ENCODE data around the gene PRCC.
A peak's percentile ranks its signal among the peaks of the same experiment; 100 is the strongest.

PRCC gene

DNA sequence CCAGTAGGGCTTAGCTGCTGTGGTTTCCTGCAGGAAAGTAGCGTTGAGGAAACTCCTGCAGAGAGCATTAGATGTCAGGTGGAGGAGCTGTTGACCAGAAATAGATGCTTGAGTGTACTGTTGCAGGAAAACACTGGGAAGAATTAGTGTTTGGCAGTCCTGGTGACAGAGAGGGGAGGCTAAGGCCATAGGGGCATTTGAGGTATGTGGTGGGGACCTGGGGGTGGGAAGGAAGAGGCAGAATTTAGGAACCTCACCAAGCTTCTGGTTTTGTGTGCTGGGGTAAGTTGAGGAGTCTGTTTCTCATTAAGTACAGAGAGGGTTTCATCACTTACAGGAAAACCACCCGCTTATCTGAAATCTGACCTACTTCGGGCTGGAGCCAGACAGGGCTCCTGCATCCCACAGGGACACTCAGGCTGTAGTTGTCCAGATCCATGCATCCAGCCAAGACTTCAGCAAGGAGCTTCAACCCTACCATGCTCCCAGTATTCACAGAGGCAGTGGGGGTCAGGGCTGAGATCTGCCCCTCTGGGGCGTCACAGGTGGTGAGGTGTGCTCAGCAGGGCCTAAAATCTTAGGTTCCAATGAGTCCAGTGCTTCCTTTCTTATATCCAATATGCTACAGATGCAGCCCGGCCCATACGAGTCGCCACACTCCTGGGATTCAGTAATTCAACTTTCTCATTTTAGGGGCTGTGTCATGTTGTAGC, 34.2 kb downstream of the PRCC start:
- no peak for DNase-seq

DNA sequence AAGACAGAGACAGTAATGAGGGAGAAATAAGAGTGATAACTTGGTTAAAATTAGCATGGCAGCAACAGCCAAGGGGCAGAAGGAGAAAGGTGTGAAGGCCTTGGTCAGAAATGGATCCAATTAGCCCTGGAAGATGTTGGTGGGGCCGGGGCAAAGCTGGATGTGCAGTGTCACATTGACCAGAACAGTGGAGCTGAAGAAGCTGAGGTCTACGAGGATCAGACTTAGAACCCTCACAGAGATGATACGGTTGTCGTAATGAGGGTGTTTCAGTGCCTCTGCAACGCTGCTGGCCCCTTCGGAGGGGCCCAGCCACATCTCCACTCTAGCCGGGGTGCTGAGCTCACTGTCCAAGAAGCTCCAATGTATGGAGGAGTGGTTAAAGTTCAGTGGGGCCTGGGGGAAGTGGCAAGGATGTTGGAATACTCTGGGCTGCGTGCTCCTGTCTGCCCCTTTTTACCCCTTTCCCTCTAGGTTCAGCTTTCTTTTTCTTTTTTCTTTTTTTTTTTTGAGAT, 35.1 kb downstream of the PRCC start:
- no peak for DNase-seq

DNA sequence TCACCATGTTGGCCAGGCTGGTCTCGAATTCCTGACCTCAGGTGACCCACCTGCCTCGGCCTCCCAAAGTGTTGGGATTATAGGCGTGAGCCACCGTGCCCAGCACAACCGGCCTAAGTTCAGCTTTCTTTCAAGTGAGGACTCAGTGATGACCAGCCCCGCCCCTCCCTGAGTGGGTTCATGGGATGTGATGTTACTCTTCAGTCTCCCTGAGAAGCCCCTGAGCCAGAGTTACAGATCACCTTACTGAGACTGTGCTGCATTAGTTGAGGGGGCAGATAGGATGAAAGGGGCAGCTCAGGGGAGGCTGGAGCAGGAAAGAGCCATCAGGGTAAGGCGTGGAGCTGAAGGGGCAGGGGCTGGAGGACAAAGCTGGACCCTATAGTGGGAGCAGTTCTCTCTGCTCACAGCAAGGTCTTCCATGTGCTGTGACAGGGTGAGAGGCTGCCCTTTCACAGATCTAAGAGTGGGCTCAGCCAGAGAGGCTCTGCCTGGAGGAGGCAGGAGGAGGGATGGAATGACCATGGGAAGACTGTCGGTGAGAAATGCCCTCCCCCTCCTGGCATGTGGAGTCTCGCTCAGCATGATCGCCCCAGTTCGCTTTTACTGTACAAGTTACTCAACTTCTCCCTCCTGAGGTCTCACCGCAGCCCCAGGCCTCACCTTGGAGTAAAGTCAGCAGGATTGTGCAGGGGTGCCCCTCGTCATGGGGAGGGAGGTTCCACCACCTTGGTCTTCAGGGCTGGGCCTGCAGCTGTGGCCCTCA, 35.9 kb downstream of the PRCC start:
- DNase-seq = no peak

DNA sequence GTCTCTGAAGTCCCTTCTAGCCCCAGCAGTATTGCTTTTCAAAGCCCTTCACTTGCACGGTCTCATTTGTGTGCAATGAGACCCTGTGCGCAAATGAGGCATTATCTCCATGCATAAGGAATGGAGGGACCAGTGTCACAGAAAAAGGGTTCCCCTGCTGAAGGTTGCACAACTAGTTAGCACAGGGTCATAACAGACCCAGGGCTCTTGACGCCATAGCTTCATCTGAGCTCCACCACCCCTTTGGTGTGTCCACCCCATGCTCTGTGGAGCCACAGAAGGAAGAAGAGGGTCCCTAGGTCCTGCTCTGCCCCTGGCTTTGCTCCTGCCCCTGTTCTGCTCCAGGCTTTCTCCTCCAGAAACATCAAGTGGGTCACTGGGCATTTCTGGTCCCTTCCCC, 36.7 kb downstream of the PRCC start:
- DNase-seq = no peak

DNA sequence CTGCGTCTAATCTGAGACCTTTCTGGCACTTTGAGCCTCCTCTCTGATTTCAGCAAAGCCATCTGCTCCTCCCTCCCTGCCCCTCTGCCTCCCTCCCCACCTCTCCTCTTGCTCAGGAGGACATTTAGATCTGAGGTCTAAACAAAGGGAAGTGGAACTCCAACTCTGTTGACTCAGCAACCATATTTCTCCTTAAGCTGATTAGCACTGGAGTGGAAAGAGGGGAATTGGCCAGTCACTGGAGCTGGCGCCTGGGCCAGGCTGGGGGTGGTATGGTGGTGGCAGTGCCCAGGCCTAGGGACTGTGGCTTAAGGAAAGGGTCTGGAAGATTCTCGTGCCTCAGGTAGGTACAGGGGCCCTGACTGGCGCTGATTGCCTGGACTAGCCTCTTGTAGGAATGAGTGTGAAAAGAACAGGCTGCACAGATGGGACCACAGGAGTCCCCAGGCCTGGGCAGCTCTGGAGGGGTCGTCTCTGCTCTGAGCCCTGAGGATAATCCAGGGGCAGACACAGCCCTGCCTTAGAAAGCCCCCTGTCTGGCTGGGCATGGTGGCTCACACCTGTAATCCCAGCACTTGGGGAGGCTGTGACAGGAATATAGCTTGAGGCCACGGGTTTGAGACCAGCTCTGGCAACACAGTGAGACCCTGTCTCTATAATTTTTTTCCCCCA, 37.4 kb downstream of the PRCC start:
- DNase-seq = no peak

DNA sequence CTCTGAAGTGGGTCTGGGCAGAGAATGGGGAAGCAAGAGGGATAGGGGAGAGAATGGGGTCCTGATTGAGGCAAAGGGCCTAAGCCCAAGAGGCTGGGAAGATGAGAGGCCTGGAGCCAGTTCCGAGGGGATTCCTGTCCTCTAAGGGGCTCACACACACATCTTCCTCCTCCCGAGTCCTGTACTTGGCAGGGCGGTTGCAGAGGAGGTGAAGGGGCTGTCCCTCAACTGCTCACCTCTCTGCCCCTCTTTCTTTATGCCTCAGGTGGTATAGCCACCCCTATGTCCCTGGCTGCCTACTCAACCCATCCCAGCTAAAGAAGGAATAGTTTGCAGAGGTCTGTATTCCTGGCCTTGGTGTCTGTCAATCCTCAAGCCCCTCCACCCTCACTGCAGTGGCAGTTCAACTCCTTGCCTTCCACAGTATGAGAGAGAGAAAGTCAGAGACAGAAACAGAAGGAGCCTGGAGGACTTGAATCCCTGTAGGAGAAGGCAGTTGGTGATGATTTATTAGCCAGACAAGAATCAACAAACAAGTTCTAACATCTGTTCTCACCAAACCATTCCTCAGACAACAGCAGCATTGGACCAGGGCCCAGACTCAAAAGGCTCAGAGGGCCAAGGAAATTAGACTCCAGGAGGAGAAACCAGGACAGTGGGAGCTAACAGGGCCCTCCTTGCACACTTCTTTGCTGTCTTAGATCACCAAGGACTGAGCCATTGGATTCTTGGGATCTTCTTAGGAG, 38.6 kb downstream of the PRCC start:
- no peak for DNase-seq

DNA sequence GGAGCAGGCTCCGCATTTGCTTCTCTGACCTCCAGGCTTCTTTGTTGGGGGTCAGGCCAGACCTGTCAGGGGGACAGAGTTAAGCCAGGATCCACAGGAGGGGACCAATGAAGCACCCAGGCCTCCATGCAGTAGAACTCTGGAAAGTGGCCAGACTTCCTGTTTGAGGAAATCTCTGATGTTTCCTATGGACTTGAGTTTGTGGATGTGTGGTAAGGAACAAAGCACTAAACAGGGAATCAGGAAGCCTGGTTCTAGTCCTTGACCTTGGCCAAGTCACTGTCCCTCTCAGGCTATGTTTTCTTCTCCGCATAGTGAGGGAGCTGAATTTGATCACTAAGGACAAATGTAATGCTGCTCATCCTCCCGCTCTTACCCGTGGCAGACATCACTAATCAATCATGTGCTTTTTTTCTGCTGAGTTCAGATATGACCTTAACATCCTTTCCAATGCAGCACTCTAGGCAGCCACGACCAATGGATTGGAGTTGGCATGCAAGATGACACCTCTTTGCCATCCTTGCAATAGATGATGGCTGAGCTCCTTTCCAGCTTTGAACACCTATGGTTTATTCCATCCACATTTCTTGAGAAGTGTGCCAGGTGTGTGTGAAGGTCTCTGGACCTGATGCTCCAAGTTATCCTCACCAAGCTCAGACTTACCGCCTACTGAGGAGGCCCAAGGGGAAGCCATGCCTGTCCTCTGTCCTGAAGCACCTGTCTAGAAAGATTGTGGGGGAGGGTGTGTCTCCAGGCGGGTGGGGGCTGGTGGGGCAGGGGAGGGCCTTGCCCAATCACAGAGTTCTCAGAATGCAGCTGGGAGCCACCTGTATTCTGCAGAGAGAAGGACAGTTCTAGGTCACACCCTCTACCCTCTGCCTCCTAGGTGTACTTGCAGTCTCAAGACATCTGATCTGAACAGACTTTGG, 39.4 kb downstream of the PRCC start:
- DNase-seq = no peak

DNA sequence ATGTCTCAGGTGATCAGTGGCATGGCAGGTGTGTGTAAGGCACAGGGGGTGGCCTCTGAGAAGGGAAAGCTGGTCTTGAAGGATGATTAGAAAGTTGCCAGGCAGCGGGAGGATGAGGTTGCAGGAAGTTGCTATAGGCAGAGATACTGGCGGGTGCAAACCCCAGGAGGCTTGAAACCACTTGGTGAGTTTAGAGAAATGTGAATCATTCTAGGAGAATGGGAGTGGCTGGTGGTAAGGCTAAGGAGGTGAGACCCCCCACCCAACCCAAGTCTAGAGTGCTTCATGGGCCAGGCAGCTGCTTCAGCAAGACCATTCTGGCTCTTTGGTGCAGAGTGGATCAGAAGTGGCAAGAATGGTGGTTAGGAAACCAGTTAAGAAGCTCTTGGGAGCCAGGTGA, 40.3 kb downstream of the PRCC start:
- DNase-seq = no peak

DNA sequence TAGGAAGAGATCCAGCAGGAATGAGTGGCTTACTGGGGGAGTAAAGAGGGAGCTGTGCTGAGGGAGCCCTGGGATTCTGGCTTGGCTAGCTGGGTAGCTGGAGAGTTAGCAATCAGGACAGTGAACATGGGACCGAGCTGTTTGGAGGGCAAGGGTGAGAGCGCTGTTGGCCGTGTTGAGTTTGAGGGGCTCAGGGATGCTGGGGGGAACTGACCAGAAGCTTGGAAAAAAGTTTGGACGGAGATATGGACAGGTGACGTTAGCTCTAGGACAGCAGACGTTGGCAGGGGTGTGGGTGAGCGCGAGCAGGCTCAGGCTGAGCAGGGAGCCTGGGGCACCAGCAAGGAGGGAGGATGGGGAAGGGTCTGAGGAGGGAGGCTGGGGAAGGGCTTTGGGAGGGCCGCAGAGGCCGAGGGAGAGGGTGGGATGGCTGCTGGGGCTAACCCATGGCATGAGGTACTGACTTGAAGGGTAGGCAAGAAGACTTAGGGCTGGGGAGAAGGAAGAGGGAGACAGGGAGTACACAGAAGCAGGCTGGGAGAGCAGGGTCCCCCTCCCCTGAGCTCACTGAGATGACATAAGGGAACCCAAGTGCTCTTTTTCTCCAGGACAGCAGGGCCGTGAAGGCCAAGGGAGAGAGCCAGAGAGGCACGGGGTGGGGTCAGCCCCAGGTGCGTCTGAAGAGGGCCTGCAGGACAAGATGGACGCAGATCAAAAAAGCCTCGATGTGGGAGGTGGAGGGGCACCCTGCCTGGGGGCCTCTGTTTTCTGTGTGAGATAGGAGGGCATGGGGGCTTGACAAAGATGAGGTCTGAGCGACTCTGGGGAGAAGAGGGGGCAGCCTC, 41.1 kb downstream of the PRCC start:
- DNase-seq = no peak

DNA sequence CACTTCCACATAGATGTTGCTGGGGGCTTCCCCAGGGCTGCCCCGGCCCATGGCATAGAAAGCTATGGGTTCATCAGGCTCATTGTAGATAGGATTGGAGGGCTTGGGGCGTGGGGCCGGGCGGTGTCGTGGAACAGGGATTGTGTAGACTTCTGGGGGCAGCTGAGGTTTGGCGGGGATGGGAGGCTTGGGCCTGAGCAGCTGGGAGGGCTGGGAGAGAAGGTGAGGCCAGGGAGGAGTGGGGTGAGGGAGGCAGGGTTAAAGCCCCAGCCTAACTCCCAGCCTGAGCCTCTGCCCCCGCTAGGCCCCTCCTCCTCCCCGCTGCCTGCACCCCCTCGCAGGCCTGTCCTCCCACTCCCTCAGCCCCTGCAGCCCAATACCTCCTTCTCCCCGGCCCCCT, 41.9 kb downstream of the PRCC start:
- no peak for DNase-seq

DNA sequence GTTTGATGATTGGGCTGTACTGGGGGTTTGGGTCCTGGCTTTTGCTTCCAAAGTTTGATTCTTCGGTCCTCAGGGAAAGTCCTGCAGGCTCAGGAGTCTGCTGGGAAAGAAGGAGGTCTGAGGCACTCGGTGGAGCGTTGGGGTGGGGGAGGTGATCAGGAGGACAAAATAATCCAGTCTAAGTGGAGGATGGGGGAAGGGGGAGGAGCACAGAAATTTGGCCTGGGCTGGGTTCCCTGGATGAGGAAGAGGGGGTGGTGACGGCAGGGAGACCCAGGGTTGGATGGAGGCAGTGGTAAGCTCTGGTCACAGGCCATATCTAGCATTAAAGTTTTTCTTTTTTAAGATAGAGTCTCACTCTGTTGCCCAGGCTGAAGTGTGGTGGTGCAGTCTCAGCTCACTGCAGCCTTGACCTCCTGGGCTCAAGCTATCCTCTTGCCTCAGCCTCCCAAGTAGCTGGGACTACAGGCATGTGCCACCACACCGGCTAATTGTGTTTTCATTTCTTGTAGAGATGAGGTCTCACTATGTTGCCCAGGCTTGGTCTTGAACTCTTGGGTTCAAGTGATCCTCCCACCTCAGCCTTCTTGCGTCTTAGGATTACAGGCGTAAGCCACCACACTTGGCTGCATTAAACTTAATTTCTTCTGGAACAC, 42.5 kb downstream of the PRCC start:
- no peak for DNase-seq

DNA sequence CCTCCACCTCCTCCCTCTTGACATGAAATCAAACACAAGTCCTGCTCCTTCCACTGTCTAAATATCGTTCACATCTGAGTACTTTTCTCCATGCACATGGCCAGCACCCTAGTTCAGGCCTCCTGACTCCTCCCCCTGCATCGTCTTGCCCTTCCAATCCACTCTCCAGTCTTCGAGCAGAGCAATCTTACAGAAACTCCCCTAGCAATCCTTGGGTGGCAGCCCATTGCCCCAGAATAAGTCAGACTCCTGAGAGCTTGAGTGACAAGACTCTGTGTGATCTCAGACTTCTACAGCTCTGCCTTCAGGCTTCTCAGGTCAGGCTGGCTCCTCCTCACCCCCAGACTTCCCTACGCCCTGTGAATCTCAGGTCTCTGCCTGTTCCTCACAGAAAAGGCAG, 43.8 kb downstream of the PRCC start:
- DNase-seq = no peak

DNA sequence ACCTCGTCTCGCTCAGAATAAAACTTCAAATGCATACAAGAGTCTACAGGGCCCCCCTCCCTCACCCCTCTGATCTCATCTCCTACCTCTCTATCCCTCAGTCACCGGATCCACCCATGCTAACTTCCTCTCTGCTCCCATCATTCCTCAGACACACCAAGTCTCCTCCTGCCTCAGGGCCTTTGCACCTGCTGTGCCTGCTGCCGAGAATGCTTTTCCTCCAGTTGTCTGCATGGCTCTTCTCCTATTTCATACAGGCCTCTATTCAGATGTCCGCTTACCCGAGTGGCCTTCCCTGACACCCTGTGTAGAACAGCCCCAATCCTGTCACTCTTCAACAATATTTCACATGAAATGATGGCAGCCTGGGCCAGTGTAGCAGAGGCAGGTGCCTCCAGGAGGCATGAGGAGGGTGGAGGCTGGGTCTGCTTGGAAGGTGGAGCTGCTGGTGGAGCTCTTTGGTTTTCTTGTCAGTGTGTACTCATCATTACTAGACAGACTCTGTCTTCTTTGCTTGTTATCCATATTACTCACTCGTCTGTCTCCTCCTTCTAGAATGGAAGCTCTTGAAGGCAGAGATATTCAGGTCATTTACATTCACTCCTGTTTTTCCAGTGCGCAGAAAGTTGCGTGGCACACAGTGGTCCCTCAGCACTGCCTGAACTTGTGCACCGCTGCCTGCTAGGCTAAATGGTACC, 45.1 kb downstream of the PRCC start:
- no peak for DNase-seq

DNA sequence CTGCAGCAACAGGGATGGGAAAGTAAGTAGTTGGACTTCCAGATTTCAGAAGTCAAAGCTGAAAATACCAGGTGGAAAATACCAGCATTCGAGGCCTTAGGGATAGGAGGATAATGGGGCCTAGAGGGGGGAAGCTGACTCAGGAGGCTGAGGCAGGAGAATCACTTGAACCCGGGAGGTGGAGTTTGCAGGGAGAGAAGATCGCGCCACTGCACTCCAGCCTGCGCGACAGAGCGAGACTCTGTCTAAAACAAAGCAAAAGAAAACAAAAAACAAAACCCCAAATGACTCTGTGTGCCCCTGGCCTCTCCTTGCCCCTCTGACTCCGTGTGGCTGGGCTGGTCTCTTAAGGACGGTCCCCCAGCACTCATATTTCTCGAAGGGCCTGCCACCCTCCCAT, 46.0 kb downstream of the PRCC start:
- DNase-seq = no peak

DNA sequence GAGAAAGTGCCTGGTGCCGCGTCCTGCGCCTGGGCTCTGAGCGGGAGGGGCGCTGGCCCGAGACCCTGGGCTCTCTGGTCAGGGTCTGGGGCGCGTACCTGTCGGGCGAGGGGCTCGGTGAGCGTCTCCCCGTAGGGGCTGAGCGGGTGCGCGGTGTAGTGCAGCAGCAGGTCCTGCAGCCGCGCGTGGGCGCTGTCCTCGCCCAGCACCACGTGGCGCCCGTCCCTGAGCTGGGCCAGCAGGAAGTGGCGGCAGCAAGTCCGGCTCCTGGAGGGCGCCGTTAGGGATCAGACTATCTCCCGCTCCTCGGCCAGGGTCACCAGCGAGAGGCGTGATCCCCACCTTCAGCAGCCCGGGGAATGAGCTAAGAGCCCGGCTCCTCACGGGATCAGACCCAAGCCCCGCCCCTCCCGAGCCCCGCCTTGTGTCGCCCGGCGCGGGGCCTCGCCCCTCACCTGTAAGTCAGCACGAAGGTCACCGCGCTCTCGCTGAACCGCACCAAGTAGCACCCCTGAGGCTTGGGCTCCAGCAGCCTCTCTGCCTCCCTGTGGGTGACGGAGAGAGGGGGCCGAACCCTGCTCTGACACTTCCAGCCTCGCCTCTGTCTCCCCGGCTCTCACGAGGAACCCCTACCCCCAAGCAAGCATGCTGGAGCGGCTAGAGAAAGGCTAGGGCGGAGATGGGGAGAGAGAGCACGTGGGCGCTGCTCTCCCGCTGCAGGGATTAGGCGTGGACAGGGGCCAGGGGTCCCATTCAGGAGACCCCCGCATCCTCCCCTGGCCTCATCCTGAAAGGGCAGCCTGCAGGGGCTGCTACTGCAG, 46.6 kb downstream of the PRCC start:
- DNase-seq = peak in 1 of 2 donors; percentile 24

DNA sequence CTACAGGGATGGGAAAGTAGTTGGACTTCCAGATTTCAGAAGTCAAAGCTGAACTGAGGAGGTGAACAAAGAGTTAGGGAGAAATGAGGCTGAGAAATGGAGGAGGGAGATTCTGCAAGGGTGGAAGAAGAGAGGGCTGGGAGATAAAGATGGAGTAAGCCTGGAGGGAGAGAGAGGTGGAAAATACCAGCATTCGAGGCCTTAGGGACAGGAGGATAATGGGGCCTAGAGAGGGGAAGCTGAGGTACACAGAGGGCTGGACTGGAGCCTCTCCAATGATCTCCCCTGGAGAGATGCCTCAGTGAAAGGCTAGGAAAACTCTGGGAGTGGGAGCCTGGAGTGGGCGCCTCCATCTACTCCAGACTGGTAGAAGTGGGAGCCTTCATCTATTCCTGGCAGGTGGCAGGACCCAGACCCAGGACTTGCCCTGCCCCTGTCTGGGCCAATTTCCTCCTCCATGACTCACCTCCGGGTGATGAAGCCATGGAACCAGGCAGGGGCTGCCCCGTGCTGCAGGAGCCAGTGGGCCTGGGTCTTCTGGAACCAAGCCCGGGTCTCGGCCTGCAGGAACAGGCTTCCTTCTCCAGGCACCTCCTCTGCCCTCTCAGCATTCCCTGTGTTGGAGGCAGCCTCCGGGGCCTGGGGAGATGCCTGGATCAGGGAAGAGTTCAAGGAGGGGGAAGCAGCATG, 47.4 kb downstream of the PRCC start:
- DNase-seq = no peak

DNA sequence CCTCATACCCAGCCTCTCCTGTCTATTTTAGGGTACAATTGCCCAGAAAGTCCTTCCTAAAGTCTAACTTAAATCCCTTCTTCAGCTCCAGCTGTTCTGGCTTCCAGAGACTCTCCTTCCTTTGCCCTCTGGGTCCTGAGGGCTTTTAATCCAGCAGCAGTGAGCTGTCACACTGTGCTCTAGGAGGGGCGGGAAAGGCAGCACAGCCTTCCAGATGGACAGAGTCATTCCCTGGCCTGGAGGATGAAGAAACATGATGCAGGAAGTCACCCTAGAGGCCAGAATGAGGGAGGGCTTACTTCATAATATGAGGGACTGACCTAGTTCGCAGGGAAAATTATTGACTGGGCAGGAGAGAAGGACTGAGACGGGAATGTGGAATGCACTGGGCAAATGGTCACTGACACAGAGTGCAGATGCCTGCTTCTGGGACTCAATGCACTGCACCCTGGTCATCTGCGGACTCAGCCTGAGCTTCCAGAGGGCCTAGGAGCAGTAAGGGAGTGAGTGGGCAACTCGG, 48.0 kb downstream of the PRCC start:
- DNase-seq = no peak

DNA sequence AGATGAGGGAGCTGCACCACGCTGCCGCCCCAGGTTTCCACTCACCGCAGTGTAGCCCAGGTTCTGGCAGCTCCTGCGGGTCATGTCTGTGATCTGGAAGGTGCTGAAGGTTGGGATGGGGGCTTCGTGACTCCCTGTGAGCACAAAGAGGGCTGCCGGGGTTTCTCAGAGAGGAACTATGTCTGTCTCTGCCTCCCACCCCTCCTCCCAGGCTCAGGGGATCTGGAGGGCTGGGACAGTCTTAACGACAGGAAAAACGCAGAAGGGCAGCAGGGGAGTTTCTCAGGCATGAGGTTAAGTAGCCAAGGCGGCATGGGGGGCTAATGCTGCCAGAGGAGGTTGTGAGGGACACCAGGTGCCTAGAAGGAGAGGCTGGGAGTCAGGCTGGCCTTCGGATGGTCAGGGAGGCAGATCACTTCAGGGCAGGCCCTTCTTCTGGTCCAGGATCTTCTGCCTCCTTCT, 48.7 kb downstream of the PRCC start:
- DNase-seq = no peak
